Measurements from ENCODE around the gene EVA1A.

- TF ChIP-seq CTCF (IDR thresholded peaks at IDR 0.05; ENCODE audit: insufficient read depth, low read length, poor library complexity, severe bottlenecking) (no peak), EZH2phosphoT487 (conservative IDR thresholded peaks at IDR 0.05; ENCODE audit: low read length) (no peak)
Observed at GRCh38 chr2:75523313-75524275, 37.1 kb downstream of the EVA1A start.
